ENCODE data around the gene CAMTA1.
"Not testable (repeated sequence)": the region's sequence is repeated elsewhere in the genome, so short reads cannot be mapped to it uniquely, and the experiment has no call there.

Gene CAMTA1

DNA sequence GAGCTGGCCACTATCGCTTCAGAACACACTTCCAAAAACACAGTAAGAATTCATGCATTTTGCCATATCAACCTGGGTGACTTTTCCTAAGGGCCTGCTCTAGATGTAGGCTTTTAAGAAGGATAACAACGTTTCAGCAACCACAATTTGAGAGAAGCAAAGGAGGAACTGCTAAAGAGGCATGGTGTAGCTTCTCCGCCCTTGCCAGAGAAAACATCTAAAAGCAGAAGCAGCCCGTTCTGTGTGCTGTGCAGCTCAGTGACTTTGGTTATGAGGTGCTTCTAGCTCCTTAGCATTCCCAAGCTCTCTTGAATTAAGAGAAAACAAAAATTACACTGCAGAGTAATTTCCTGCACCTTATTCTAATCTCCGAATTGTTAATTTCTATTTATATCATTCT is 1001.5 kb downstream of the CAMTA1 start:
- DNase-seq = no peak

DNA sequence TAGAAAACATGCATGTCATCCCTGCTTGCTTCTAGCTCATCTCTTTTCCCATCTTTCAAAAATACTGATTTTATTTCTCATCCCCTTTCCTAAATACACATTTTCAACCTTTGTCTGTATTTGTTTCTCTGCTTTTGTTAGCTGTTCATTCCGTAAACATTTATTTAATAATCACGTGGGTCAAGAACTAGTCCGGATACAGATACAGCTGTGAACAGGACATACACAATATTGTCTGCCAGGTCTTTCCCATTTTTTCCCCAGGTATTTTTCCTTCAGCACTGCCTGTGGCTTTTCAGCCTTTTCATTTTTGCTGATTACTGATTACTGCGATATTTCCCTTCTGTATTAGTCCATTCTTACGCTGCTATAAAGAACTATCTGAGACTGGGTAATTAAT is 1004.6 kb downstream of the CAMTA1 start:
- DNase-seq = no peak

DNA sequence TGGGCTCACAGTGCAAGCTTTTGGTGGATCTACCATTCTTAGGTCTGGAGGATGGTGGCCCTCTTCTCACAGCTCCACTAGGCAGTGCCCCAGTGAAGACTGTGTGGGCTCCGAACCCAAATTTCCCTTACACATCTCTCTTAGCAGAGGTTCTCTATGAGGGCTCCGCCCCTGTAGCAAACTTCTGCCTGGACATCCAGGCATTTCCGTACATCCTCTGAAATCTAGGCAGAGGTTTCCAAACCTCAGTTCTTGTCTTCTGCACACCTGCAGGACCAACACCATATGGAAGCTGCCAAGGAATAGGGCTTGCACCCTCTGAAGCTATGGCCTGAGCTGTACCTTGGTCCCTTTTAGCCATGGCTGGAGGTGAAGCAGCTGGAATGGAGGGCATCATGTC is 1005.8 kb downstream of the CAMTA1 start:
- not testable (repeated sequence) for DNase-seq

DNA sequence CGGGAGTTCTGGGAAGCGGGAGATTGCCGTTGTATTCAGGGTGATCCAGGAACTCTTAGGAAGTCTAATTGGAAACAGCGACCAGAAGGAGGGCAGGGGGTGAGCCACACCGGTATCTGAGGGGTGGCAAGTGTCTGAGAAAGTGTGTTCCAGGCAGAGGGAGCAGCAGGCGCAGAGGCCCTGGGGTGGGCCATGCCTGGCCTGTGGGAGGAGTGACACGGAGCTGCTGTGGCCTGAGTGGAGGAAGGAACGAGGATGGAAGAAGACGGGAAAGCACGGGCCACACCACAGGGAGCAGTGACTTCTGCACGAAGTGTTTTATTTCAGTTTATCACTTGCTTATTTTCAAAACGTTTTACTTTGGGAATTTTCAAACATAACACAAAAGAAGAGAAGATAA is 1010.2 kb downstream of the CAMTA1 start:
- DNase-seq = no peak

DNA sequence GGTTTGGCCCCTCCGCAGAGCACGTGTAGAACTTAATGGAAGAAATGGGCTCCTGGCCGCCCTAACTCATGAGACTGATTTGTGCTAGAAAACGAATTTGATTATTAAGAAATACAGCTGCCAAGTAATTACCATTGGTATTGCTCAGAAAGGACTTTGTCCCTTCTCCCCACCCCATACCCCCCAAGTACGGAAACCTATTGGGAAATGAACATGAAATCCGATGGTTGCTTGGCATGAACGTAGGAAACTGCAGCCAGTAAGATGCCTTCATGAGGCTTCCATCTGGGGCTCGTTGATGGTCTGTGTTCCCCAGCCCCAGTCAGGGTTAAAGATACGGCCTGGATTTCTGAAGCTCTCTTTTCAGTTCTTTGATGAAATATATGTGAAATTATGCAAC is 1020.2 kb downstream of the CAMTA1 start:
- no peak for DNase-seq

DNA sequence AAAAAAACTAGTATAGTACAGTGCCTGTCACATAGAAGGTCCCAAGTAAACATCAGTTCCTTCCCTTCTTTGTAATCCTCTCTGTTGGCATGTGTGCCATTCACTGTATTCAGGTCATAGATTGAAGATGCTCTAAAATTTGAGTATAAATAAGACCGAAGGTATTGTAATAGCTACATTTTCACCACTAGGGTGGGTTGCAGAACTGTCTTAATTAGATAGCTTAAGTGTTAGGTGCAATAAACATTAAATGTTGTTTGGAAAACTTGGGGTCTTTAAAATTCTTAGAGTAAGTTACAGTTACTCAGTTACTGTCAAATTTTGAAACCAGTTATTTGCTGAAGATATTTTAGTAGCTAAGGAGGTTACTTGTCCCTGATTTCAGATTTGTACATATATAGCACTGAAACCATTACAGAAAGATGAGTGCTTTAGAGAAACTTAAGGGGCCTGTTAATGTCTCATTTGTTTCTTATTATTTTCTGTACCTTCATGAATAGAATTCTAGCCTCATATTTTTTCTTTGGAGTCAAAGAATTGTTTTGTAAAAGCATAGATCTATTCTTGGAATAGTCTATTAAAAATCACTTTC is 1023.1 kb downstream of the CAMTA1 start:
- no peak for DNase-seq

DNA sequence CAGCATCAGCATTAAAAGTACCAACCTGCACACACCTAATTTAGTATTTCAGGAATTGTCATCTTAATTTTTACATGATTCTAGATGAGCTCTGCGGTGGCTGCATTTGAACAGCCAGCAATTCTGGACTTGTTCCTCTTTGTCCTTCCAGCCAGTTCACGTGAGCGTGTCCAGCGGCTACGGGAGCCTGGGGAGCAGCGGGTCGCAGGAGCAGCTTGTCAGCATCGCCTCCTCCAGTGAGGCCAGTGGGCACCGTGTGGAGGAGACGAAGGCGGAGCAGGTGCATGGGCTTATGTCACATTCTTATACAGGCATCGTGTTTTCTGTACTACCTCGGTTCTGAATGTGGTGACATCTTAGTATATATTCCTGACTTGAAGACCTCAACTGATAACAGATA is 1024.5 kb downstream of the CAMTA1 start:
- no peak for DNase-seq

DNA sequence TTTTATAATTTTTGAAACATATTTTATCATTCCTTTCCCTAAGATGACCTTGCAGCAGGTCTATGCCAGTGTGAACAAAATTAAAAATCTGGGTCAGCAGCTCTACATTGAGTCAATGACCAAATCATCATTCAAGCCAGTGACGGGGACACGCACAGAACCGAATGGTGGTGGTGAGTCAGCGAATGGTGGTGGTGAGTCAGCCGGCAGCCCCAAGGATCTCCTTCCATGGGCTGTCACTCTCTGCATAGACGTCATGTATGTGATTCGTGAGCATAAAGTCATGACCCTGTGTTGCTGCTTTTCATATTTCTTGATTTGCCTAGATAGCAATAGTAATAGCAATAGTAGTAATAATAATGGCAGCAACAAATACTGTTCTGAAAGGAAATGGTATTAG is 1025.1 kb downstream of the CAMTA1 start:
- DNase-seq = no peak

DNA sequence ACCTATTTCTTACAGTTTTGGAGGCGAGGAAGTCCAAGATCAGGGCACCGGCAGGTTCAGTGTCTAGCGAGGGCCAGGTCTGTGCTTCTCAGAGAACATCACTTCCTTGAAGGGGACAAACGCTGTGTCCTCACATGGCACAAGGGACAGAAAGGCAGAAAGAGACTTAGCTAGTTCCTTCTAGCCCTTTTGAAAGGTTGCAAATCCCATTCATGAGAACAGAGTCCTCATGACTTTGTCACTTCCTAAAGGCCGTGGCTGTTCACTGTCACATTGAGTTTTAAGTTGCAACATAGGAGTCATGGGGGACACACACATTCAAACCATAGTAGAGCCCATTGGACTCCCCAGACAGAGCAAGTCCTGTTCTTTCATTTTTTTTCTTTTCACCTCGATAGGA is 1026.2 kb downstream of the CAMTA1 start:
- no peak for DNase-seq

DNA sequence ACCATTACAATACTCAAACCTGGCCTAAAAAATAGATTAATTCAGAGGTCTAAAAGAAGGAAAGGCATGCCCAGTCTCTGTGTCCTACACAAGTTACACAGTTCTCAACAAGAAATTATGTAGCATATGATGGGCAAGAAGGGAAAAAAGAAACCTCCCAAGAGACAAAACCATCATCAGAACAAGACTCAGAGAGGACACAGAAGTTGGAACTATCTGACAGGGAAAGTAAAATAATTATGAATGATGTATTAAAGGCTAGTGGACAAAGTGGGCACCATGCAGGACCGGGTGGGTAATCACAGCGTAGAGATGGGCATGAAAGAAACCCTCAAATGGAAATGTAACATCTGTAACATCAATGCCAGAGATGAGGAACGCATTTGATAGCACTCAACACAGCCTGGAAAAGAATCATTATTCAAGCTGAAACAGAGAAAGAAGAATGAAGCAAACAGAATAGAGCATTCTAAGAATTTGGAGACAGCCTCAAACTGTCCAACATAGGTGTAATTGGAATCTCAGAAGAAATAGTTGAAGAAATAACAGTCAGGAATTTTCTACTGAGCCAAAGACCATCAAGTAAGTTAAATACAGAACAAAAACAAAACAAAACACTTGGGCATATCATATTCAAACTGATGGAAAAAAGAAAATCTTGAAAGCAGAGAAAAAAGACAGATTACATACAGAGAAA is 1028.6 kb downstream of the CAMTA1 start:
- no peak for DNase-seq

All from NCI-H510A (cell line).